C4-2B (cell line): Measurements from ENCODE around the gene CXCR4.

Experiments
- CTCF ChIP-seq: fragments of 450-650 bp; conservative IDR thresholded peaks from 2 replicates; pipeline ENCODE4 v1.5.1; 2017; ENCODE audit warnings: mild to moderate bottlenecking
- ZFX ChIP-seq: fragments of 450-650 bp; IDR thresholded peaks from 2 replicates; pipeline ENCODE4 v1.6.1; 2017

DNA sequence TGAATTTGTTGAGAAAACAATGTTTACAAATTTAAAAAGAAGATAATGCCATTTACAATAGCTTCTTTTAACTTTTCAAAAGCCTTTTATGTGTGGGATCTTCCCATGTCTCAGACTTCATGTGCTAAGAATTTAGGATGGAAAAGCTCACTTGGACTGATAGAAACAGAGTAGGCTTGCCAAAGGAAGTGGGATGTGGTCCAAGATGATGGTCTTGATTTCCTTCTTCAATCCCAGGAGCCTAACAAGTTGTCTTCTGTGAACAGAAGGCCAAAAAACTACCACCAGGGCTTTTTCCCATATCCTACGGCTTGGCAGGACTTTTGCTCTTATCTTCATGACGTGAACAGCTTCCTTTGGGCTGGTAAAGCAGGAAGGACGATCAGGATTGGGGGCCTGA lies 9.5 kb downstream of the CXCR4 start:
- TF ChIP-seq CTCF (no peak), ZFX (no peak)
